AG10803 (cell line): ENCODE measurements around the gene GRM1.

Experiments
- DNase-seq: peaks from one replicate; pipeline ENCODE4 v3.0.0; 2010; ENCODE audit warnings: low read depth
- H3K4me3 ChIP-seq: 2 replicates; pipeline ENCODE4 v1.5.1; 2011; ENCODE audit warnings: mild to moderate bottlenecking, low read length, control low read depth
- CTCF ChIP-seq: conservative IDR thresholded peaks from 2 replicates; pipeline ENCODE4 v1.5.1; 2011; ENCODE audit warnings: mild to moderate bottlenecking, low read length, control low read depth, inconsistent platforms

GRM1 gene

GRCh38 chr6:146028851-146029572 is at the start of gene GRM1:
Gene GRM1, plus strand, starts transcription at chr6:146029062. Its CDS starts 456 bp downstream, at chr6:146029518.
- no peak for TF ChIP-seq CTCF
- peak within 1 kb of the TSS; percentile 5; the same call in 1 of the 2 replicates for H3K4me3 ChIP-seq
- no peak for DNase-seq

GRCh38 chr6:146009338-146009737 is 19.5 kb upstream of the GRM1 start:
- TF ChIP-seq CTCF, result no peak
- DNase-seq, result no peak

GRCh38 chr6:146014233-146014632 is 14.6 kb upstream of the GRM1 start:
- no peak for DNase-seq
- no peak for TF ChIP-seq CTCF
- no peak overlapping the region for H3K4me3 ChIP-seq

More at GRCh38 chr6:146009338-146009737, 19.5 kb upstream of the GRM1 start:
- no peak overlapping the region for H3K4me3 ChIP-seq

- DNase-seq, result no peak
- no peak for TF ChIP-seq CTCF
- no peak overlapping the region for H3K4me3 ChIP-seq
These were observed 11.2 kb upstream of the GRM1 start for GRCh38 chr6:146017672-146018071.

GRCh38 chr6:146026873-146027272 is 2.0 kb upstream of the GRM1 start:
- DNase-seq, result no peak
- no peak for TF ChIP-seq CTCF
- H3K4me3 ChIP-seq, result no peak overlapping the region

GRCh38 chr6:146027586-146028251 is 1.1 kb upstream of the GRM1 start:
- DNase-seq, result no peak
- no peak overlapping the region for H3K4me3 ChIP-seq
- no peak for TF ChIP-seq CTCF

GRCh38 chr6:146028252-146028795 is 538 bp upstream of the GRM1 start:
- no peak; the same call in 1 of the 2 replicates for TF ChIP-seq CTCF
- peak overlapping the region; percentile 5; the same call in 1 of the 2 replicates for H3K4me3 ChIP-seq
- DNase-seq, result peak; percentile 44
